ENCODE measurements around the gene GPC5. TPM values are rescaled to one million over a fixed set of nuclear protein-coding genes. Genes with fewer than 3 reads are reported as not detected.
A peak's percentile ranks its signal among the peaks of the same experiment; 100 is the strongest.

The GPC5 gene
- total RNA-seq, 2 donors from 2014 or later: 0.22 to 0.51 TPM

- H3K4me3 Mint-ChIP-seq: no peak overlapping the region
- WGBS, 2 experiments (ENCODE audit: insufficient coverage in 1 of 2, insufficient read length in 1 of 2): no CpG with 5 or more reads among the region's 1 CpG
- DNase-seq: no peak
- Histone ChIP-seq H3K36me3 (ENCODE audit: control insufficient read depth, insufficient read depth, low read length) (no peaks in the 10 kb centered on the region), H3K9ac (ENCODE audit: extremely low read depth, low read length, poor library complexity, severe bottlenecking) (no peak overlapping the region), H3K27me3 (ENCODE audit: control insufficient read depth, insufficient read depth, low read length, poor library complexity, severe bottlenecking) (no peaks in the 10 kb centered on the region), H3K27ac (ENCODE audit: low read depth, low read length) (no peak overlapping the region), H3K4me1 (ENCODE audit: control insufficient read depth, insufficient read depth, low read length) (no peaks in the 10 kb centered on the region), H3K4me3 (ENCODE audit: low read length) (no peak overlapping the region), H3K9me3 (ENCODE audit: control insufficient read depth, low read length) (no peaks in the 10 kb centered on the region)
- H3K9me3 Mint-ChIP-seq: no peaks in the 10 kb centered on the region
- no peak for TF ChIP-seq CTCF (conservative IDR thresholded peaks at IDR 0.05)
- H3K27ac Mint-ChIP-seq: no peak overlapping the region
- no peaks in the 10 kb centered on the region for H3K27me3 Mint-ChIP-seq (ENCODE audit: insufficient read depth)
- H3K36me3 Mint-ChIP-seq (ENCODE audit: low read depth): no peaks in the 10 kb centered on the region
- H3K4me1 Mint-ChIP-seq: no peaks in the 10 kb centered on the region
Observed at GRCh38 chr13:92150606-92151005, 752.2 kb downstream of the GPC5 start.

- no peaks in the 10 kb centered on the region for H3K9me3 ChIP-seq (ENCODE audit: control insufficient read depth, low read length)
- no peak overlapping the region for H3K27ac ChIP-seq (ENCODE audit: low read depth, low read length)
- H3K9ac ChIP-seq (ENCODE audit: extremely low read depth, low read length, poor library complexity, severe bottlenecking): no peak overlapping the region
- TF ChIP-seq CTCF (conservative IDR thresholded peaks at IDR 0.05): no peak
- H3K9me3 Mint-ChIP-seq: no peaks in the 10 kb centered on the region
- no peaks in the 10 kb centered on the region for H3K4me1 ChIP-seq (ENCODE audit: control insufficient read depth, insufficient read depth, low read length)
- no peaks in the 10 kb centered on the region for H3K27me3 Mint-ChIP-seq (ENCODE audit: insufficient read depth)
- no peak overlapping the region for H3K4me3 ChIP-seq (ENCODE audit: low read length)
- no peaks in the 10 kb centered on the region for H3K27me3 ChIP-seq (ENCODE audit: control insufficient read depth, insufficient read depth, low read length, poor library complexity, severe bottlenecking)
- no peak for DNase-seq
- 67 to 73% methylated on average over 3 of the region's 3 CpGs for WGBS, 2 experiments (ENCODE audit: insufficient coverage in 1 of 2, insufficient read length in 1 of 2)
- no peak overlapping the region for H3K27ac Mint-ChIP-seq
- H3K4me3 Mint-ChIP-seq: no peak overlapping the region
- H3K36me3 ChIP-seq (ENCODE audit: control insufficient read depth, insufficient read depth, low read length): no peaks in the 10 kb centered on the region
- H3K4me1 Mint-ChIP-seq: no peaks in the 10 kb centered on the region
- H3K36me3 Mint-ChIP-seq (ENCODE audit: low read depth): no peaks in the 10 kb centered on the region
Observed at GRCh38 chr13:92158346-92158745, 759.9 kb downstream of the GPC5 start.

GRCh38 chr13:92164822-92165221 is 766.4 kb downstream of the GPC5 start:
- Mint-ChIP-seq H3K27me3 (ENCODE audit: insufficient read depth) (no peaks in the 10 kb centered on the region), H3K4me3 (no peak overlapping the region), H3K36me3 (ENCODE audit: low read depth) (no peaks in the 10 kb centered on the region), H3K4me1 (no peaks in the 10 kb centered on the region), H3K9me3 (no peaks in the 10 kb centered on the region), H3K27ac (no peak overlapping the region)
- TF ChIP-seq CTCF (conservative IDR thresholded peaks at IDR 0.05): no peak
- Histone ChIP-seq H3K4me3 (ENCODE audit: low read length) (no peak overlapping the region), H3K4me1 (ENCODE audit: control insufficient read depth, insufficient read depth, low read length) (no peaks in the 10 kb centered on the region), H3K9me3 (ENCODE audit: control insufficient read depth, low read length) (no peaks in the 10 kb centered on the region), H3K27ac (ENCODE audit: low read depth, low read length) (no peak overlapping the region), H3K36me3 (ENCODE audit: control insufficient read depth, insufficient read depth, low read length) (no peaks in the 10 kb centered on the region), H3K9ac (ENCODE audit: extremely low read depth, low read length, poor library complexity, severe bottlenecking) (no peak overlapping the region), H3K27me3 (ENCODE audit: control insufficient read depth, insufficient read depth, low read length, poor library complexity, severe bottlenecking) (no peaks in the 10 kb centered on the region)
- 85 to 89% methylated on average over 4 to 5 of the region's 5 CpGs for WGBS, 2 experiments (ENCODE audit: insufficient coverage in 1 of 2, insufficient read length in 1 of 2)
- peak; percentile 53 for DNase-seq
